Glomerular visceral epithelial cell (primary cell): ENCODE measurements around the gene RGS13.

Source experiments
- DNase-seq: peaks from one replicate; pipeline ENCODE4 v3.0.0-alpha.2; 2016; ENCODE audit errors: extremely low spot score

Gene RGS13

DNA sequence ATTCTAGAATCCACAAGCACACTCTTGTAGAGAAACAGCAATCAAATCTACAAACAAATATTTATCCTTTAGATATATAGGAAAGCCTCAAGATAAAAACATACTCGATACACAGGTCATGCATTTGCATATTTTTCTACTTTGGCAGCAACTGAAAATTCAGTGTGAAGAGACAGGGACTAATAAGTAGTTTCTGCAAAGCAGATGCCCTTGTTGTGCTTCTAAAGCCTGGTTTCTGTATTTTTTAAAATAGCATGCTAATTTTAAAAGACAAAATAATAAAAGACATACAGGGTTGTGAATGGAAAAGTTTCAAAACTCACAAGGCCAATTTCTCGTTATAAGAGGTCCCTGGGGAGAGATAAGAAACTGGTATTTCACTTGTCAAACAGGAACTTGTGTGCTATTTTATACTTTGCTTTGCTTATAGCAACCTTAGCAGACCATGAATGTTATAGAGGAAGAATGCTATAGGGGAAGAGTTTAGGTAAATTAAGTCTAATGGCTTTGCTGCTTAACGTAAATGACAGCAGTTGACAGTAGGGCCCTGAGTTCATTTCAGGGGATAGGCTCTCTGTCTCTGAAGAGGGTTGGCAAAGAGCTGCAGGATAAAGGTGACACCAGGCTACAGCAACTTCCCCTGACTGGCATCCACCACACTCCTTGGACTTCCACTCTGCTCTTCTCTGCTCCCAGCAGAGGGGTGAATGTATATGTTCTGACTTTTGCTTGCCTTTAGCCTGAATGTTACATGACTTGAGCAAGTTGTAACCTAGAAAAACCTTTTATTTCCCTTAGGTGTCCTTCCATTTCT, 9.4 kb upstream of the RGS13 start:
- no peak for DNase-seq

DNA sequence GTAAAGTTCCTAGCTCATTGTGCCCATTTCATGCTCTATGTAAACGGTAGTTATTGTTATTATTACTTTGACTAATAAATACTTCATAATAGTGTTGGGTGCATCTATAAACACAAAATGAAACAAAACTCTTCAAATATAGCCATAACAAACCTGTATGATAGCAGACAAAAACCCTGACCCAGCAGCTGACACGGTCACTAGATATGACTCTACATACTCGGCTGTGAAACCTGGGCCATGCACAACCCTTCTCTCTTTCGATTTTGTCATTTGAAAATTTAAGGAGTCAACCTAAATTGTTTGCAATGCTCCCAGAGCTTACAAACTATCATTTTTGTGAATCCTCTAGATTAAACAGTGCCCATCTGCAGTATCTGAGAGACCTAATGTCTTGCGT, 8.0 kb upstream of the RGS13 start:
- DNase-seq: no peak

DNA sequence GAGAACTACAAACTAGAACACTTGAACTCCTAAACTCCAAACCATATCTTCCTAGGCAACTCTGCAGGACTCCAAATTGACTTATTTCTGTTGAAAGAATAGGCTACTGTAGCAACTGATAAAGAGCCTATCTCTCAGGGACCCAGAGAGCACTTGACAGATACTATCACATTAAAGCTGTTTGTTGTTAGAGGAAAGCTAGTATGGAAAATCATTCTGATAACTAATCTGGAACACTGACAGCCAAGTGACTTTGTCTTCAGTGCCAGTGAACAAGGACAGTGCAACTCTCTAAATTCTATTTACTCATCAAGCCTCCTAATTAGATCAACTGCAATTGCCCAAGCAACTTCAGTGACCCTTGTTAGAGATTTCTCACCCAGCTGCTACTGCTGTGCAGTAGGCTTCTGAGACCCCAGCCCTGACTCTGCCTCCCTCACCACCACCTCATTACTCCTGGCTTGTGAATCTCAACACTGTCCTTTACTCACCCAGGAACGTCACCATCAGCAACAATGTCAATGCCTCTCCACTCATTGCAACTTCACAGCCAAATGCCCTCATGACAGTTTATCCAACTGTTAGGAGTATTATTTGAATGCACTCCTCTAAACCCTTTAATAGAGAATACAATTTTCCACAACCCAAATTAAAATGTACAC, 7.4 kb upstream of the RGS13 start:
- DNase-seq: no peak

DNA sequence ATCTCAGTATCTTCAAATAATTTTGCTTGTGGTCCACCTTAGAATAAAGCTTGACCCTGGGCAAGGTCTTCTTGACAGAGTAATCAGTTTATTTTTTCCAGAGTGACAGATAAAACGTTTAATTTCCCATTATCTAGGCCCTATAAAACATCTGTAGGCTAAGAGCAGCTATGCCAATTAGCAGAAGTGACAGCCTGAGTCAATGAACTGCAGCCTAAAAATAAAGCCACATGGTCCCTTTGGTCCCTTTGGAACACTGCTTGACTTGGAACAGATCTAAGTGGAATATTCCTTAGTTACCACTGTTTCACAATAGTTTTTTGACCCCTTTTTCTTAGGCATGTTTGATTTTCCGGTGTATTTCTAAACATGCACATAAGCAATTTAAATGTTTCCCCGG, 6.3 kb upstream of the RGS13 start:
- no peak for DNase-seq

DNA sequence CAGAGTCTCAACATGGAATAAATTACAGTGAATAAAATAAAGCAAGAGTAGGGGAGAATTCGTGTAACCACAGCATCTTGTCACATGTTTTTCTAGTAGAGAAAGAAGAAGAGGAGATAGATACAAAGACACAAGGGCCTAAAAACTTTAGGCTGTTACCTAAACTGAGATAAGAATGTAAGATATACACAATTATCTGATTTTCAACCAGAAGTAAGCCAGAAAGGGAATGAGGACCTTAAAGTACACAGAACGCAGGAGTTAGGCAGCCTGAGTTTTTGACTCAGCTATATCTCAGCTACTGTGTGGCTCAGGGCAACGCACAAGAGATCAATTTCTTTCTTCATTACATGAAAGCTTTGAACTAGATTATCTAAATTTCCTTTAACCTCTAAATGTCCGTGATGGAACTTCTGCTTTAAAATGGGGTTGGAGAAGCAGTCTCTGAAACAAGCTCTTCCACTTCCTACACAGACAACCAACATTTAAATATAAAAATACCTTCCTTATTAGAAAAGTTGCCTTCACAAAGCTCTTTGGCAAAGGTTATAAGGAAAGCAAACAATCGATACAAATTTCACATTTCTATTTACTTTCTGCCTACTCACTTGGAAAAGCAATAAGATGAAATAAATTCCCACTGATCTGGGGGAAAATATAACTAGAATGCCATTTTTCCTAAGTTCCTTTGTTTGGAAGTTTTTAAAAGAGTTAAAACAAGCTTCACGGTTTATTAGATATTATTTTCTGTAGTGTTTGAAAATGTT, 5.2 kb upstream of the RGS13 start:
- no peak for DNase-seq

DNA sequence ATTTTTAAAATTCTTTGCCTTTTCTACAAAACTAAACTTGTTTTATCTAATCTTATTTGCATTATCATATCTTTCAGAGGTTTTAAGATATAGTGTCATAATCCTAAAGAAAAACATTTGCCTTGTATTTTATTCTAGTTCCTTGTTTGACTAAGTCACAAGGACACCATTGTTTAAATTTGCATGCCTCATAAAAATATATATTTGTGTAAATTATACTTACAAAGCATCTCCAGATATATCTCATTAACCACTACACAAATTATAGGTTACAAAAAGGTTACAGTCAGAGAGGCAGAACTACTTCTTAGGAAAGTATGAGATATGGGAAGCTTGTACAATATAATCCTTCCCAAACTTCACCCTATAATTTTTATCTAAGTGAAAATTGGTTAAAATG, 4.2 kb upstream of the RGS13 start:
- no peak for DNase-seq

DNA sequence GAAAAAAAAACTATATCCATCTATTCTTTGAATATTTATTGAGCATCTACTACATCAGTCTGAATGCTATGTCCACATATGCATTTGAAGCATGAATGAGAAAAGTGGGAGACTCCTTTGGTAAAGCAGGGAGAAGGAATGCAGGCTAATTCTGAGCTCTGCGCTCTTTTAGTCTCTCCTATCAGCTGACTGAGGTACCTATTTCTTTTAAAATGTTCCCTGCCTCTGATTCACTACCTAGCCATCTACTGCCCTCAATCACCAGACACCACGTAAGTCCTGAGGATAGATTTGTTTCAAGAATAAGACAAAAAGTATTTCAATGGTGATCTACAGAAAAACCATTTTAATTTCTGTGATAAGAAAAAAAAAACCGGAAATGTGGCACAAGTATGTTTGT, 3.8 kb upstream of the RGS13 start:
- DNase-seq: no peak

DNA sequence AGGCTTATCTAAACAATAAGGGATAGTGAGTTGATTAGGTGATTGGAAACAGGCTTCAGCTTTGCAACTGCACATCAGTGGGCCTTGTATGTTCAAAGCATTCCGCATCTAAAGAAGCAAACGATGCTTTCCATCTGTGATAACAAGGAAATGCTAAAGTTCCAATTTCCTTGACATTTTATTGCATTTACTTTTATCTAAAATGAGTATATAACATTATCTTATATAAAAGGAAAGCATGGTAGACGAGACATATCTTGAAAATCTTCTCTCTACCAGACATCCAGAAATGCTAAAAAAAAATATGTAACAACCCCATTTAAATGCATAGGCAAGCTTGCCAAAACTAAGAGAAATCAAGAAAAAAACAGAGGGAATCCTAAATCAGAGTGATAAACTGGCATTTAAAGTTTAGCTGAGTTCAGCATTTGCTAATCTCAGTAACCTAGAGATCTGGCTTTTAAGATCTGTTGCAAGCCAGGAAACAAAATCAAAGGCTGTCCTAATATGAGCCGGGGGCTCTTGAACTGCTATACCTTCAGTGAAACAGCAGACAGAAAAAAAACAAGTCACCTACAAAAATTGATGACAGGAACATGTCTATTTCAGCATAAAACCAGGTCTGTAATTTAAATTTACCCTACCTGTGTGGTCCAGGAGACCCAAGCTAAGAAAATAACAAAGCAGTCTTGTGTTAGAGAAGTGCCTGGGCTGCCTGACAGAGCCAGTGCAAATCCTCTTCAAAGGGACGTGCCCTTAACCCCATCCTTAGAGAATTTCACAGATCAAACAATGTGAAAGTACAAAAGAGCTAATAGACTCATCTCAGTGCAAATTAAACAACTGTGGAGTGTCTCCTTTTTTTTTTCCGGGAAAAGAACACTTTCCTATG, 3.1 kb upstream of the RGS13 start:
- DNase-seq: no peak

DNA sequence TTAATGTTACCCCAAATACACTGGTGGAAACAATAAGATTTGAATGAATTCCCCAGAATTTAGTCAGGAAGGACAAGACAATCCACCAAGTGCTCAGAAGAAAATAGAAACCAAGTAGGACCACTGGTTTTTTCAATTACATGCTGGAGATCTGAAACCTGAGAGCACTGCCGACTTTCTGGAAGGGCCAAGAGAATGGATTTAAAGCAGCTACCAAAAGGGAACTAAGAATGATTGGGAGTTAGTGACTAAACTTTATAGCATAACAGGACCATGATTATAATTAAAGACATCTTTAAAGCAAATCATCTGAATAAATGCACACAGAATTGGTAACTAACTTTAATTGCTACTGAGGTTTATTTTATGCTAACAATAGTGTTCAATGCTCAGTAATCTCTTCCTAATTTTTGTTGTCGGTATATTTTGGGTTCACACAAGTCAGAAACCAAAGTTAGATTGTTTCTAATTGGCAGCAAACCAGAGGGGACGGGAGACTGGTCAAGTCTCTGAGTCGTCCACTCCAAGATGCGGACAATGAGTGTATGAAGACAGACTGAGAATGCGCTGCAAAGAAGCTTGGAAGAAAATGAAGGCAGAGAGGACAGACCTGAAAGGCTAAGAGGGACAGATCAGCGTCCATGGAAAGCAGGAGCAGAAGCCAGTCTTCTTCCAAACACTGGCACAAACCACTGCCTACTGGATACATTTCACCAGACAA, 2.3 kb upstream of the RGS13 start:
- DNase-seq: no peak

DNA sequence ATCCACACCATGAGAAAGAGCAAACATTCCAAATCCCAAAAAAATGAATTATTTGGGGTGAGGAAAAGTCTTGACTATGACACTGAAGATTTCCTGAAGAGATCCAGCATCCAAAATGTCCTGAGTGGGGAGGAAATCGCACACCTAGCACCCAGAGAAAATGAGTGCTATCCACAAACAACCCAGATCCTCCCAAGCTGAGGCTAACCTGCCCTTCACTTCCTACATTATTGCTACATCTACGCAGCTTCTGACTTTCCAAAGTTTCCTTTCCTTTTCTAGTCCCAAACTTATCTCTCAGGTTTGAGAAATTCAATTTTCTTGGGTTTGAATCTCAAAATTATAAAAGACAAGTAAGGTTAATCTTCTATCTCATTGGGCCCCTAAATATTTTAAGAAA, 906 bp upstream of the RGS13 start:
- no peak for DNase-seq

DNA sequence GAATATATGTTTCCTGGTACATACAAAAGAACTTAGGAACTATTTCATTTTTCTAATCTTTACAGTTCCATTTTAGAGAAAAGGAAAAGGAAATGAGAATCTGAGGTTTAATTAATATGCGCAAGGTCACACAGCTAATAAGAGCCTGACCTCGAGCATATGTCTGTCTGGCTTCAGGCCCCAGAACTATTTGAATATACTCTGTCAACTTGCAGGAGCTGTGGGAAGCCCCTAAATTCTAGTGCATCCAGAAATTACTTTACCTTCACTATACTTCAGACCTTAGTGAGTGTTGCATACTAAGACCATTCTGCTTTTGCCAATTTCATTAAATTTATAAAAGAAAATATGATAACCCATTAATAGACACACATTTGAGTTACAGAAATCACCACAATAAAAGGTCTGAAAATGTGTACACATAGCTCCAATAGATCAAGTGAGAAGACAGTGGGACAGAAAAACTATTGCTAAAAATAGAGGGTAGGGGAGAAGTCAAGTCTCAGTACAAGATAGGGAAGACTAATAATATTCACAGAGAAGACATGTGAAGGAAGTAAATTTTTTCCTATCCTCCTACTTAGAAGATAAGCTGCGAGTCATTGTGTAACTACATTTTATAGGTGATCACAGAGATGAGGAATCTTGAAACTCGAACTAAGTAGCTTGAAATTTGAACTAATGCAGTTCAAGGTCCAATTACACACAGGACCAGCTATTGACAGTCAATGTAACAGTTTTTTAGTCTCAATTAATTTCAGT, 3.8 kb downstream of the RGS13 start:
- peak; percentile 25 for DNase-seq

DNA sequence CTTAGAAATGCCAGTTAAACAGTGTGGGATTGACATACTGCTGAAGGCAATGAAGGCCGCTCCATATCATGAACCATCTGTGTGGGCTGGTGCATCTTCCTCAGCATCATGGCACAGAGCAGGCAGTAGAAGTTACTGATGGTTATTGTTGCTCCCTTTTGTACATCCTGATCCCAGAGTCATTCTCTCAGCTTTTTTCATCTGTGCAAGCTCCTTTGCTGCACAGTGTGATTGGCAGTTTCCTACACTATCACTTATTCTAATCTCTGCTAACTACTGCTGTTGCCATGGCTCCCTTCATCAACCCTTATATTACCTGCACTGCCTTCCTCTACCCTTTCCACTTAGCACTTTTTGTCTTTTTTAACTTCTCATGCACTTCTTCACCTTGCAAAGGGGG, 16.2 kb downstream of the RGS13 start:
- DNase-seq: no peak

DNA sequence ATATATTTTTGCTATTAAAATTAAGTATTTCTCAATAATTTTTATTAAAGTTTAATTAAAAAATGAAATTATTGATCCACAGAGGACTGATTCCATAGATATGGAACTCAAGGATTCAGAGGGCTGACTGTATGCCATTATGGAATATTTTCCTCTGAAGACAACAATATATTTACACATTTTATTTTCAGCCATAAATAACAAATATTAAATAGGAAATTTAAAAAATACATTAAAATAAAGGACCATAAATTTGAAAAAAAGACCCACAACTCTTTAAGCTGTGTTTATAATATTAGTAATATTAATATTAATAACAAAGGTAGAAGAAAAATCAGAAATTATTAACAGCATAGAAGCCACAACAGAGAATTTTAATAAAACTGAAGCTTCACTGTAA, 18.2 kb downstream of the RGS13 start:
- no peak for DNase-seq

DNA sequence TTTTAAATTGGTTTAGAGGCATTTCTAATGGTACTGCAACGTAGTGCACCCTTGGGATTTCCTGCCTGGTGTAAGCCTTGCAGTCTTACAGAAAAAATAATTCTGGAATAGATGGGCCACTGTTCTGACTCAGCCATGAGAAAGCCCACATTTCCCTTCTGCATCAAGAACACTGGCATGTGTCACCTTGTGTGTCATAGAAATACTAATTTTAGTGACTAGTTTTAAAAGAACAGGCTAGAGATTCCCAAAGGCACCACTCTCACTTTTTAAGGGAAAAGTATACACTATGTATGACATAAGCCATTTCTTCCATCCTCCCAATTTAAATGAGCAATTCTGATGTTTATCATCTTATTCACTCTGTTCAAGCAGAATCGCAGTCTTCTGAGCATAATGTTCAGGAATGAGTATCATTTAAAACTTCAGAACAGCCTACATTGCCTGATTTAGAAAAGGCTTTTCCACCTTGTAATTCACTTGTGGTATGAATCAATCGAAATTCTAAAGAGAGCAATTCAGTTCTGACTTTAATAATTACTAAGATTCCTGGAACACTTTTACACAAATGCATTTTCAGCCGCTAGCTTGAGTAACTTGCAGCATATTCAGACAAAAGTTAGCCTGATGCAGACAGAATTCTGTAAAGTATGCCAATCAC, 18.8 kb downstream of the RGS13 start:
- peak; percentile 47 for DNase-seq

DNA sequence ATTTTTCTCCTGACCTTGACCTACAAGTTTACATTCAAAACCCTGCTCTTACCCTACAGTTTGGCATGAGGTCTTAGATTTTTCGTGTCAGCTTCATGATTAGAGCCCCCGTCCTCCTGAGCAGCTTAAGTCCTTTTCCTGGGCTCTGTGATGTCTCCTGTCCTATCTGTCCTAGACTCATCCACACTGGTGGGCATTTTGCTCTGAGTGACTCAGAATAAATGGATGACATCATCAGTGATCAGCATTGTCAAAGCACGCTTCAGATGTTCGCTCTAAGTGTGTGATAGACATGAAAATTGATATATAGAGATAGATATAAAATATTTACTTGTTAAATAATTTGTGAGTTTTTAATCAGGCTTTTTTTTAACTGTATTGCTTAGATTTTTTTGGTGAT, 21.8 kb downstream of the RGS13 start:
- DNase-seq: no peak

DNA sequence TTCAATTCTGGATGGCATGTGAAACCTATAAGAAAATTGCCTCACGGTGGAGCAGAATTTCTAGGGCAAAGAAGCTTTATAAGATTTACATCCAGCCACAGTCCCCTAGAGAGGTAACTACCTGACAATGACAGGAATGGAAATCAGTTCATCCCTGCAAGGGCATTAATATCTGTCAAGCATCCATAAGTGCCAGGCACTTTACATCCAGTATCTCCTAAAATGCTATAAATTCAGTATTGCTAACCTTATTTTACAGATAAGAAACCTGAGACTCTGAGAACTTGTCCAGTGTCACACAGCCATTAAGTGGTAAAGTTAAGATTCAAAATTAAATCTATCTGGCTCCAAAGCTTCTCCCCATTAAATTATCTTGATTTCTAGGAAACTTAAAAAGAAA, 22.3 kb downstream of the RGS13 start:
- DNase-seq: no peak

DNA sequence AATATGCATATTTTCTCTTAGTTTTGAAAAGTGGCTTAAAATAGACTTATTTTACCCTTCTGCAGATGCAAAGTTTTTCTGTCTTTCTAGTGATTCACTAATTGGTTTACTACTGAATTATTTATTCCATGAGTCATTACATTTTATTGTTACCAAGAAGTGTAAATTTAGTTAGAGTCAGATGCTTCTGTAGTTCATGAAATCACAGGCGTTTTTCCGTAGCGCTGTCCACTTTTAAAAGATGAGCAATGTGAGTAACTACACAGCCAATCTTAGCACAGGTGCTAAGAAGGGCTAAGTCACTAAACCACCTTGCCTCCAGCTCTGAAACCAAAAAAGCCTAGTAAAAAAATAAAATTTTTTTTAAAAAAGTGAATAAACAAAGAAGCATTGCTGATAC, 24.7 kb downstream of the RGS13 start:
- no peak for DNase-seq

DNA sequence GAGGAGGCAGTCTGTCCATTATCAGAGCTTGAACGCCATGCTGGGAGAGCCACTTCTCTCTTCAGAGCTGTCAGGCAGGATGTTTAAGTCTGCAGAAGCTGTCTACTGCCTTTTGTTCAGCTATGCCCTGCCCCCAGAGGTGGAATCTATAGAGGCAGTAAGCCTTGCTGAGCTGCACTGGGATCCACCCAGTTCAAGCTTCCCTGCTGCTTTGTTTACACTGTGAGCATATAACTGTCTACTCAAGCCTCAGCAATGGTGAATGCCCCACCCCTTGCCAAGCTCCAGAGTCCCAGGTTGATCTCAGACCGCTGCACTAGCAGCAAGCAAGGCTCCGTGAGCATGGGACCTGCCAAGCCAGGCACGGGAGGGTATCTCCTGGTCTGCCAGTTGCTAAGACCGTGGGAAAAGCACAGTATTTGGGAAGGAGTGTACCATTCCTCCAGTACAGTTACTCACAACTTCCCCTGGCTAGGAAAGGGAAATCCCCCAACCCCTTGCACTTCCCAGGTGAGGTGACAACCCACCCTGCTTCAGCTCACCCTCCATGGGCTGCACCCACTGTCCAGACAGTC, 32.5 kb downstream of the RGS13 start:
- DNase-seq: no peak

DNA sequence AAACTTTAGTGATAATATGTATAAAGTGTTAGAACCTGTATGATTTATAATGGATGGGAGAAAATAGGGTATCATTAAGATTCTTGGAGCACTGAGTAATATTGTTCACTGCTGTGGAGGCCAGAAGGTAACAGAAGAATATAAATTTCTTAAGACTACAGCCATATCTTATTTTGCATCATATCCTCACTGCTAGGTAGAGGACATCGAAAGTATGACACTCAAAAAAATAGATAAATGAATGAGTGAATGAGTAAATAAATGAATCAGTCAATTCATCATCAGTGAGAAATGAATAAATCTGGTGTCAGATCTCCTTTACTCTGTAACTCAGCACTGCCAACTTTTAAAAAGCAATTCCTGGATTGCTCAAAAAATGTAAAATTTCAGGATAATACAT, 33.2 kb downstream of the RGS13 start:
- DNase-seq: no peak

DNA sequence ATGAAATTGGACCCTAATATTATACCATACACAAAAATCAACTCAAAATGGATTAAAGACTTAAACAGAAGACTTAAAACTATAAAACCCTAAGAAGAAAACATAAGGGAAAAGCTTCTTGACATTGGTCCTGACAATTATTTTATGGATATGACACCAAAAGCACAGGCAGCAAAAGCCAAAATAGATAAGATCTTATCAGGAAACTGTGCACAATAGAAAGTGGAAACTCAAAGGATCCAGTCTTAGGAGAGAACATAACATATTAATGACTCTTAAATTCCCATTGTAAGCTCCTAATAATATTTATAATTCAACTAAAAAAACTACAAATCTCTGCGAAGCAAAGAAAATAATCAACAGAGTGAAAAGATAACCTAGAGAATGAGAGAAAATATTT, 39.8 kb downstream of the RGS13 start:
- no peak for DNase-seq
